Activated CD4-positive, alpha-beta T cell treated with anti-CD3 and anti-CD28 coated beads for 48 hours (primary cell): ENCODE data around the gene MSANTD1.

Experiments used
- DNase-seq: peaks from one replicate; pipeline ENCODE4 v3.0.0-alpha.2; 2020

The MSANTD1 gene

DNA sequence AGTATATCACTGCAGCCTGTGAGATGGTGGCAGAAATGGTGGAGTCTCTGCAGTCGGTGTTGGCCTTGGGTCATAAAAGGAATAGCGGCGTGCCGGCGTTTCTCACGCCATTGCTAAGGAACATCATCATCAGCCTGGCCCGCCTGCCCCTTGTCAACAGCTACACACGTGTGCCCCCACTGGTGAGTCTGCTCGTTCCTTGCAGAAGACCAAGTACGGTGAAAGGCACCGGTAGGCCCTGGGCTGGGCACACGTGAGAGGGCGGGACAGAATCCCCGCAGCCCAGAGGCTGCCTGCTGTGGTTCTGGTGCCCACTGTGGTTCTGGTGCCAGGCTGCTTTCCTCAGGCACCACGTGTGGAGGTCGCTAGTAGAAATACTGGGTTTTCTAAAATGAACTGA lies 31.2 kb upstream of the MSANTD1 start:
- no peak for DNase-seq

DNA sequence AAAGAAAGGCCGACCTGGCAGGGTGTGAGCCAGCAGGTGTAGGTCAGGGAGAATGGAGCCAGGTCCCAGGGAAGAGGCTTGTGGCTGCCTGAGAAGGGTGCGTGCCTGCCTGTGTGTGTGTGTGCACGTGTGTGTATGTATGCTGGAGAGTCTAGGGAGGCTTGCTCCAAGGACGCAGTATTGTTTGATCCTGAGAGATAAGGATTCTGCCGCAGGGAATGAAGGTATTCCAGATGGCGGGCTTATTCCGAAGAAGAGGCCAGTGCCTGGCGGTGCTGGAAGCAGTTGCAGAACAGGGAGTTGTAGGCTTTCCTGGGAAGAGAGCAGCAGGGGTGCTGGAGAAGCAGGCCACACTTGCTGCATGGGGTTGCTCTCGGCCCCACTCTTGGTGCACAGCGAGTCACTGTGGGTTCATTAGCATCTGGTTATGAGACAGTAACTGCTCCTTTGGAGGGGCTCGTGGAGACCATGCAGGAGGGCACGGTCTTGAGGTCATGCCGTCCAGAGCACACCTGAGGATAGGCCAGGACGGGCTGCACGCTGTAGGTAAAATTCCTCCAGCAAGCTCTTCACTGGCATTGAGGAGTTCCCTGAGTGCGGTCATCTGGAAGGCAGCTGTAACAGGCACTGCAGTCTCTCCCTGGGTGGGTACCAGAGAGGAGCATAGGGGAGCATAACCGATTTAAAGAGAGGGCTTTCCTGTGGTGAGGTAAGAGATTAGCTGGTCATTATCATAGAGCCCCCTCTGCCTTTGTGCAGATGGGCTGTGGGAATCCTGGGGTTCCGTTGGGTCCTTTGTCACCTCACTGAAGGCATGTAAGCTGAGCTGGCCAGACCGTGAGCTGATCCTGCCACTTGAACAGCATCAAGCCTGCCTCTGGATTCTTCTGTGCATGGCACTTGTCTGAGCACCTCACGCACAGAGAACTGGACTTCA lies 29.9 kb upstream of the MSANTD1 start:
- DNase-seq: no peak

DNA sequence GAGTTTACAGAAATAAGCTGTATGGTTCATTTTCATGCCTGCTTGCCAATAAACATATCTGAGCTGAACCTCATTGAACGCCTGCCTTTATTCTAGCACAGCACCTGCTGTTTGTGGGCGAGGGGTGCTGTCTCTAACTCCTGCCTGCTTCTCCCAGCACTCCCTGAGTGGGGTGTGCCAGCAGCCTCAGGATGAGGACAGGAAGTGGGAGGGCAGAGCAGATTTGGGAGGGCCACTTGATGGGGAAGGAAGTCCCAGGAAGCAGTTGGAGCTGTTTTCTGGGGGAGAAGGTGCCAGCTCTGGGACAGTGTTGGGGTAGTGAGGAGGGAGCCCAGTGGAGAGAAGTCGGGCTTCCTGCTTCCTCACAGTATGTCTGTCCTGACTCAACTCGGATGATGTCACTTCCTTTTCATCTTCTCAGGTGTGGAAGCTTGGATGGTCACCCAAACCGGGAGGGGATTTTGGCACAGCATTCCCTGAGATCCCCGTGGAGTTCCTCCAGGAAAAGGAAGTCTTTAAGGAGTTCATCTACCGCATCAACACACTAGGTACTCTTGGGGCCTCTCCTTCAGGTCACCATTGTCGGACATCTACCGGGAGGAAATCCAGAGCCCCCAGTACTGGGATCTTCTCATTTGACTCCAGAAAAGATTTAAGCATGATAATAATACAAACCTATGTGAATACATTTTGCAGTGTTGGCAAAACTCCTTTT lies 29.0 kb upstream of the MSANTD1 start:
- DNase-seq: no peak

DNA sequence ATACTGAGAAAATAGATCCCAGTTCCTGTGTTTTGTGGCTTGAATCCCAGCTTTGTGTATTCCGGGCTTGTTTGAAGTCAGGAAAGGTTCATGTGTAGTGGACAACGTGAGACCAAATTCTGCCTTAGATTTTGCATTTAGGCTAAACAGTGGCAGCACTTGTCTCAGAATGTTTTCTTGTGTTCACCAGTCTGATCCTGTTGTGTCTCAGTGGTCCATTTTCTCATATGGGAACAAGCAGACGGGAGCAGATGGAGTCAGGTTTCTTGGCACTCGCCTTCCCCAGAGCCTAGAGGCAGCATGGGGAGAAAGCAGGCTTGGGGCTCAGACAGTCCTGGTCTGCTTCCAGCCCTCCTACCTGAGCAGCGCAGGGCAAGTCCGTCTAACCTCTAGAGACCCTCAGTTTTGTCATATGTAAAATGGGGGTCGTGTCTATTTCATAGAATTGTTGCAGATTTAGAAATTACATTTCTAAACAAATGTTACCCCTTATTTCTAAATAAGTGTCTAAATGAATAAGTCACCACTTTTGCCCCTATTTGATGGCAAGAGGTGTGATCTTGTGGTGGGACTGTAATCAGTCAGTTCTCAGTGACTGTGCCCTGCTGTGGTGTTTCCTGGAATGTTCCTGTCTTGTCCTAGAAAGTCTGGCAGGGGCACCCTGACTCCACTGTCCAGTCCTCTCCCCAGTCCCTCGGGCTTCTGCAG lies 28.3 kb upstream of the MSANTD1 start:
- DNase-seq: no peak

DNA sequence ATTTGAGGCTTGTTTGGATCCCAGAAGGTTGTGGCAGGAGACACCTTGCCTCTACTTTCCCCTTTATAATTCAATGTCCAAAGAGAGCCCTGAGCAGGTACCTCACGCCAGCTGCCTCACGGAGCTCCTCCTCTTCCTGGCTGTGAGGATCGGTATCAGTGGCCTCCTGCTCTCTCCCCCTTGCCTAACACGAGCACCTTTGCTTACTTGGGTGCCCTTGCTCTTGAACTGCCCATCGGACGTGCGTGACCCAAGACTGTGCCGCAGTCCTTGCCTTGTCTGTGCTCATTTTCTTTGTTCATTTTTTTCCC lies 27.8 kb upstream of the MSANTD1 start:
- DNase-seq: no peak

DNA sequence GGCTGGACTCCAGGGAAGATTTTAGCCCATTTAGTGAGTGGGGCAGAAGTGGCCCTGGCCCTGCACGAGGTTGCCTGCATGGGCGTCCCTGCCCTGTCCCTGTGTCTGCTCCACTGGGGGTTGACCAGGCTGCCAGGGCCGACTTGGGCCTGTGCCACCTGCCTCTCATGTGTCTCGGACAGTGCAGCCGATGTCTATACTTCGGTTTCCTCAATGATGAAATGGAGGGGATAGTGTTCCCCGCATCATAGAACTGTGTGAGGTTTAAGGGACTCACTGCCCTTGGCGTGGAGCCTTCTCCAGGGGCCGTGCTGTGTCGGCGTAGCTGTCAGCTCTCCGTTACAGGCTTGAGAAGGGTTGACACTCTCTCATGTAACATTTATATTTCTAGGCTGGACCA lies 27.0 kb upstream of the MSANTD1 start:
- DNase-seq: no peak

DNA sequence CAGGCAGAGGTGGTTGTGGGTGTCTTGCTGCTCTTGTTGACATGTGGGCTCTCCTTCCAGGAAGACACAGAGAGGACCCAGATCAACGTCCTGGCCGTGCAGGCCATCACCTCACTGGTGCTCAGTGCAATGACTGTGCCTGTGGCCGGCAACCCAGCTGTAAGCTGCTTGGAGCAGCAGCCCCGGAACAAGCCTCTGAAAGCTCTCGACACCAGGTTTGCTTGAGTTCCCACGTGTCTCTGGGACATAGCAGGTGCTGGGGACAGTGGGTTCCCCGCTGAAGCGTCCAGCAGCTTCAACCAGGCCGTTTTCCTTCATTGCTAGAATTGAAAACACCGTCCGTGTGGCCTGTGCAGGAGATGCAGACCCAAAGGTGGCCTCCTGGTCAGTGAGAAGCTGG lies 25.6 kb upstream of the MSANTD1 start:
- no peak for DNase-seq

DNA sequence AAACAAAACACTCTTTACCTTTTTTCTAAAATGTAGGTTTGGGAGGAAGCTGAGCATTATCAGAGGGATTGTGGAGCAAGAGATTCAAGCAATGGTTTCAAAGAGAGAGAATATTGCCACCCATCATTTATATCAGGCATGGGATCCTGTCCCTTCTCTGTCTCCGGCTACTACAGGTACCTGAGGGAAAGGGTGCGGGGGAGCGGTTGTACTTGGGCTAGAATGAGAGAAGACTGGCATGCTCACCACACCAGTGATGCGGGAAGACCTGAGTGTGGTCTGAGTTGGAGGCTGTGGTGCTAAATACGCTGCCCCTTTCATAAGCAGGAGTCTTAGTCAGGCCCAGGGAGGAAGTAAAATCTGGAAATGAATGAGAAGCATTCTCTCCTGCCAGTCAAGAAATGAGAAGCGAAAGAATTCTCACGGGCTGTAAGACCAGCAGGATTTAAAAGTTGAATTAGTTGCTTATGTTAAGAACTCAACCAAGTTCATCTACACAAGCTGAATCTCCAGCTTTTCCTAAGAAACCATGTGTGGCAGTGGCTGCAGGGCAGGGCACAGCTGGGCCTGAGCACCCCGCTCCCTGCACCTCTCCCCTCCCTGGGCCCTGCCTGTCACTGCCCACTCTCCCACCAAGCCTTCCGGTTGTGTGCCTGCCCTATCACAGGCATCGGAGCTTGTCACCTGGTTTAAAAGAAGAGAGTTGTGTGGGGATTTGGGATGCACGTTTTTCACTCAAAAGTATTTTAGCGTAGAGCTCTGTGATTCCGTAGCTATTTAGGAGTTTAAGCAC lies 24.8 kb upstream of the MSANTD1 start:
- no peak for DNase-seq

DNA sequence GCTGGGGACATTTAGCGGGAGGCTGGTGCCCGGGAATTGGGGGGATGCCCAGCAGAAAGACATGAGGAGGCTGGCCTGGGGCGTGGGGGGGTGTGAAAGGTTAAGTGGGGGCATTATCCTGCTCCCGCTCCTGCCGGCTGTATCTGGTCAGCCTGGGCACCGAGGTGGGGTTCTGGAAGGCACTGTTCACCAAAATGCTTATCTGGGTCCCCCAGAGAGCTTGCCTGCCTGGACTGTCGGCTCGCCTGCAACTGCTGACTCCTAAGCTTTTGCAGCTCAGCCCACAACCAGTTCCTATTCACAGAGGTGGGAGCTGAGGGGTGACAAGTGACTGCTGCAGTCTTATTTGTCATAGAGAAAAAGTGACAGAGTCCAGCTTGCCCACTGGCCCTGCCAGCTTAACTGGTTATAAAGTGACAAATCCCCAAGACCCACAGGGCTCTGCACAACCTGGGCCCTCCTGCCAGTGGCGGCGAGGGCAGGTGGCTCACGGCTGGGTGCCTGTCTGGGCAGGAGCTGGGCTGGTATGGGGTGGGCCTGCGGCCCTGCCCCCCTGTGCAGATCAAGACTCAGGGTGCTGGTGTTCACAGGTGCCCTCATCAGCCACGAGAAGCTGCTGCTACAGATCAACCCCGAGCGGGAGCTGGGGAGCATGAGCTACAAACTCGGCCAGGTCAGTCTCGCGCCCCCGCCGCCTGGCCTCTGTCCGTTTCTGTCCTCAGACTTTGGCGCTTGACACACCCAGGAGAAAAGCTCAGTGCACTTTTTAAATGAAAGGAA lies 23.7 kb upstream of the MSANTD1 start:
- DNase-seq: no peak

DNA sequence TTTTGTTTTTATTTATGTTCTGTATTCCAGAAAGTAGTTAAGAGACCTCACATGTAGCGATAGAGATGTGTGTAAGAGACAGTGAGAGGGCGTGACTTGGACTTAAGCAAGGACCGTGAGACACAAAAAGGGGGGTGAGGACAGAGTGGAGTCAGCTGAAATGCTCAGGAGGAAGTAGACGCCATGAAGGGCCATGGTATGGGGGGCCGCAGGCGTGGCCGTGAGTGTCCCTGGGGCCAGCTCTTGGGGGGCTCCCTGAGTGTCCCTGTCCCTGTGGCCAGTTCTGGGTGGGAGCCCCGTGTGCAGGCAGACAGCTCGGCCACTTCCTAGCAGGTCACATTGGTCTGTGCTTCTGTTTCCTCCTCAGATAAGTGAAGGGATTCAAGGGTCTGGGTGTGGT lies 23.0 kb upstream of the MSANTD1 start:
- DNase-seq: no peak

DNA sequence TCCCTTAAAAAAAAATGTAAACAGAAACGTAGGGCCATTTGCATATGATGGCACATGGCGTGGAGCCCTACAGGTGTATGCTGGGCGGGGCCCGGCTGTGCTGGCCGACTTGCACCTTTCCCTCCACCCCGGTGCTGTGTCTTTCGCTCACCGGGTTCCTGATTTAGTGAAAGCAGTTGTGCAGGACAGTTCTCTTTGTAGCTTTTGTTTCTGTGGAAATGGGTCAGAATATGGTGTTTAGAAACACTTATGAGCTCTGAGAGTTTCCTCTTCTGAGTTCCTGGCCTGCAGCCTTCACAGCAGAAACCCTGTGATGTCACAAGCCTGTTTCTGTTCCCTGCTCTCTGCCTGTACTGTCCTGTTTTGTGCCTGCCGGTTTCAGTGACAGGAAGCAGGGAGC lies 22.5 kb upstream of the MSANTD1 start:
- DNase-seq: no peak

DNA sequence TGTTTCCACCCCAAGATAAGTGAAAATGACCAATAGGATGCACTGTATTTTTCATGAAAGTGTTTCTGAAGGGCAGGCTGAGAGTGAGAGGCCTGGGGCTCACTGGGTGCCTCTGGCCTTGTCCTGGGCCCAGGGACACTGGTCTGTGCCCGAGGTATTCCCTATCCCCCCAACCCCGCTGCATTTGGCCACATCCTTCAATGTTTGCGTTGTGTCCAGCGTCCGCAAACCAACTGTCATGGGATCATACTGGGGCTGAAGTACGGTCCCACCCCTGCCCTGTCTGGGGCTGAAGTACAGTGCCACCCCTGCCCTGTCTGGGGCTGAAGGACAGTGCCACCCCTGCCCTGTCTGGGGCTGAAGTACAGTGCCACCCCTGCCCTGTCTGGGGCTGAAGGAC lies 22.0 kb upstream of the MSANTD1 start:
- DNase-seq: no peak

DNA sequence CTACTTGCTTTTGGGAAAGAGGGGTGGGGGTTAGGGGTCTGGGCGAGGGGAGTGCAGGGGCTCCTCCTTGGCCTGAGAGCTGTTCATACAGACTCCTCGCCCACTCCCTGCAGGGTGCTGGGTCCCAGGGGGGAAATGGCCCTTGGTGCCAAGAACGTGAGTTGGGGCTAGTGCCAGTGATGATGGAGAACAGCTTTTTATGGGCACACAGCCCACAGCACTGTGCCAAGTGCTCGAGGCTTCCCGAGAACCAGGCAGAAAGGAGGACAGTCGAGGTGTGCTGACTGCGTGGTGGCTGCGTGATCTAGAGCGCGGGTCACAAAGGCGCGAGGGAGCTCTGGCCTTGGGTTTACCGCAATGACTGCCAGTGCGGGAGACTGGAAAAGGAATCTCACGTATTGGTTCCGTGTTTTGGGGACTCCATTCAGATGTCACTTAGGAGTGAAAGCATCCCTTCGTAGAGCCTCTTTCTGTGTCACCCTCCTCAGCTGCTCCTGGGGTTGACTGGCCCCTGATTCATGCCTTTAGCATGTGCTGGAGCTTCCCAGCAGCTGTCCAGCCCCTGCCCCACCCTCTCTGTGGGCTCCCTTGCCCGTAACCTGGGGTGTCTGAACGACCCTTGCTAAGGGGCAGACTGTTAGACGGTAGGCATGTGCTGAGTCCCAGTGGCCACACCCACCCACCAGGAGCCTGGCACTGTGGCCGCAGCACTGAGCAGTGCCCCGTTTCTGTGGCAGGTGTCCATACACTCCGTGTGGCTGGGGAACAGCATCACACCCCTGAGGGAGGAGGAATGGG lies 20.9 kb upstream of the MSANTD1 start:
- DNase-seq: no peak

DNA sequence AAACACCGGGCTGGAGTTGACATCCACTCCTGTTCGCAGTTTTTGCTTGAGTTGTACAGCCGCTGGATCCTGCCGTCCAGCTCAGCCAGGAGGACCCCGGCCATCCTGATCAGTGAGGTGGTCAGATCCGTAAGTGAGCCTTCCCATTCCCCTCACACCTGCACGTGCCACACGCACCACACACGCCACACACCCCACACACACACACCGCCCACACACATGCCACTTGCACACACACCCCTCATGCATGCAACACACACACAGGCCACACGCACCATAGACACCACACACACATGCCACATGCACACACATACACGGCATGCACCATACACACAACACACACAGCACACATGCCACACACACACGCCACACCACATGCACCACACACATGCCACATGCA lies 20.1 kb upstream of the MSANTD1 start:
- DNase-seq: no peak

DNA sequence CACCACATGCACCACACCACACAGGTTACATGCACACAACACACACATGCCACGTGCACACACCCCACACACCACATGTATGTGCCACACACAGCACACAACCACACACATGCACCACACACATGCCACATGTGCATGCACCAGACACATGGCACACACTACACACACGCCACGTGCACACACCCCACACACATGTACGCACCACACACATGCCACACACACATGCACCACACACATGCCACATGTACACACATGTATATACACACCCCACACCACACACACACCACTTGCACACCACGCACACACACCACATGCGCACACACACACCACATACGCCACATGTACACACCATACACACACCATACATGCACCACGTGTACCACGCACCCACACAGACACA lies 19.6 kb upstream of the MSANTD1 start:
- DNase-seq: no peak

DNA sequence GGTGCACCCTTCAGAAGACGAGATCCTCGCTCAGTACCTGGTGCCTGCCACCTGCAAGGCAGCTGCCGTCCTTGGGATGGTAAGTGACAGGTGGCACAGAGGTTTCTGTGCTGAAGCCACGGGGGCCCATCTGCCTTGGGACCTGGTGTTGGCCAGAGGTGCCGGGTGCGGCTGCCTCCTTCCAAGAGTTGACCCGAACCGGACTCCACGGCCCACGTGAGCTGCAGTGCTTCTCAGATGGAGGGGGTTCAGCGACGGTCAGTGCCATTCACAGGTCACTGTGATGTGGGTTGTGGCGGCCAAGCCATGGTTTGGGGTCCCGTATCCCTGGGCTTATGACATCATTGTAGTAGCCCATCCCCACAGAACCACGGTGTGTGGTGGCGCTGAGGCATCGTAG lies 19.0 kb upstream of the MSANTD1 start:
- DNase-seq: no peak

DNA sequence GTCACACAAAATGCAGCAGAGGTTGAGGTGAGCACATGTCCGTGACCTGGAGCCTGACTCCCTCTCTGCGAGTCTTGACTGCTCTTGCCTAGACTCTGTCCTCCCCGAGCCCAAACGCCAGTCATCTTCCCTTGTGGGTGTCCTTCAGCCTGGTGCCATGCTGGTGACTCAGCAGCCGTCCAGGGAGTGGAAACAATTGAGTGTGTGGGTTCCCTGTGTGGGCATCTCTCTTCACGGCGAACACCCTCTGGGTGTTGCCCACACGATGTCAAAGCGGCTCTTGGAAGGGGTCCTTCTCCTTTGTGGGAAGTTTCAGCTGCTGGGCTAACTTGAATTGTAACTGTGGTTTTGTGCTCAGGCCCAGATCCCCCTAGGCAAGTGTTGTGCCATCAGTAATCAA lies 17.5 kb upstream of the MSANTD1 start:
- DNase-seq: no peak

DNA sequence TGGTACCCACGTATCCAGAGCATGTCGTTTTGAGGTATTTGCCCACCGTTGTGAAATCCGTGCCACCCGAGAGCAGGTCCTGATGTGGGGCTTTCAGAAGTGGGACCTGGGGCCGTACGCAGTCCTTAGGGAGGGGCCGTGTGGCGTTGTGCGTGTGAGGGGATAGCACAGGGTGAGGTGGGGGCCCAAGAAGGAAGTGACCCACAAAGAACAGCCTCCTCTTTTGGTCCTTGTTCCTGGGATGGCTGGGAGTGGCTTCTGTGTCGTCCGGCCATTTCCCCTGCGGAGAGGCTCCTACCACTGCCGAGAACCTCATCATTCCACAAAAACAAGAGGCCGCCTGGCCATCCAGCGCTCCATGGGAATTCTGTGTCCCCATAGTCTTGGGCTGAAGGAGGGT lies 17.0 kb upstream of the MSANTD1 start:
- DNase-seq: no peak

DNA sequence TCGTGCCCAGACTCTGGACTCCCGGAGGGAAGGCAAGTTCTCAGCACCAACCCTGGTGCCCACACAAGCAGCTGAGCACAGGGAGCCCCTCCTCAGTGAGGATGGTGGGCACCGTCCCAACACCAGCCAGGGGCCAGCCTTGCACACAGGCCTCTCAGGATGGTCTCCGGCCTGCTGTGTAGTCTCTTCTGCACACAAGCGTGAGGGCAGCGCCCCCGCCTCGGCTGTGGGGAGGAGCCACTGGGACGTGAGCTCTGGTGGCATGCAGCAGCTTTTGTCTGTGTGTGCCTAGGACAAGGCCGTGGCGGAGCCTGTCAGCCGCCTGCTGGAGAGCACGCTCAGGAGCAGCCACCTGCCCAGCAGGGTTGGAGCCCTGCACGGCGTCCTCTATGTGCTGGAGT lies 16.1 kb upstream of the MSANTD1 start:
- DNase-seq: no peak

DNA sequence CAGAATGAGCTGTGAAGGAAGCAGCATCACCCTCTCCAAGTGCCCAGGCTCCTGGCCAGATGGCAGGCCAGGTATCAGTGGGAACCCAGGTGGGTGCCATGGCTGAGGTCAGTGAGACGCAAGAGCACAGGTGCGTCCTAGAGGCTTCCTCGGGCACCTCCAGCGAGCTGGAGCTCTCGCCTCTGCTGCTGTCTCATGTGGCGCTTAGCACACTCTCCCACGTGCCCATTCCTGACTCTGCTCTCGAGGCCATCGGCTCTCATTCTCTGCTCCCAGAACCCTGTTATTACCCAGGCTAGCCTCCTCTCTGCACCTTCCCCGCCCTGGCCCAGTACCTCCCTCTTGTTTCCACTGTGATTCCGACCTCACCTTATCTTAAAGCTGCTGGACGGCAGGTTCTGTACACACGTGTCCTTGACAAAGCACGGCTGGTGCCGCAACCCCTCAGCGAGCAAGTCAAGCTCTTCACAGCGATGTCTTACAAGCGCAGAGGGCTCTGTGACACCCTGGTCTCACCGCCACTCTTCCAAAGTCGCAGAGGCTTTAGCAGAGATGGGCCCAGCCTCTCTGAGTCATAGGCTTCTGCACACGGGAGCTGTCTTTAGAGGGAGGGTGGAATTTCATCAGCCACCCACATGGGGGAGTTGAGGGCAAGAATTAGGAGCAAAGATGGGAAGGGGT lies 15.4 kb upstream of the MSANTD1 start:
- DNase-seq: no peak
